Tibial nerve (tissue), 4 donors: ENCODE data around the gene NAPSA.

Experiments
- CTCF ChIP-seq, 5 experiments: fragments of 200-600 bp in 3 of 5; fragments of 450-650 bp in 2 of 5; sonication (generic) in 3 of 5; IDR thresholded peaks; one replicate each; pipeline ENCODE4 v1.5.1; 2016 to 2019; ENCODE audit warnings: antibody characterized with exemption in 5 of 5, mild to moderate bottlenecking in 3 of 5, moderate library complexity in 2 of 5
- EP300 ChIP-seq, 2 donors: sonication (generic); formaldehyde crosslinking; IDR thresholded peaks; one replicate each; pipeline ENCODE4 v1.6.1; 2017; ENCODE audit warnings: antibody characterized with exemption in 2 of 2, mild to moderate bottlenecking in 1 of 2
- POLR2A ChIP-seq, 2 donors: fragments of 450-650 bp; IDR thresholded peaks; one replicate each; pipeline ENCODE4 v1.6.1; 2017; ENCODE audit warnings: antibody characterized with exemption in 2 of 2, mild to moderate bottlenecking in 2 of 2, moderate library complexity in 2 of 2

- TF ChIP-seq CTCF (IDR thresholded peaks at IDR 0.05): no peak
- TF ChIP-seq EP300 (IDR thresholded peaks at IDR 0.05): peak in 1 of 2 donors; percentile 67
- TF ChIP-seq POLR2A (IDR thresholded peaks at IDR 0.05): peak; percentile 22 to 55
Observed at GRCh38 chr19:50358483-50359327, 6.7 kb downstream of the NAPSA start.
